CMK (cell line): ENCODE data around the gene CGAS.

Experiments
- DNase-seq: peaks from one replicate; pipeline ENCODE4 v3.0.0-alpha.2; 2010; ENCODE audit warnings: low read depth

CGAS gene

DNA sequence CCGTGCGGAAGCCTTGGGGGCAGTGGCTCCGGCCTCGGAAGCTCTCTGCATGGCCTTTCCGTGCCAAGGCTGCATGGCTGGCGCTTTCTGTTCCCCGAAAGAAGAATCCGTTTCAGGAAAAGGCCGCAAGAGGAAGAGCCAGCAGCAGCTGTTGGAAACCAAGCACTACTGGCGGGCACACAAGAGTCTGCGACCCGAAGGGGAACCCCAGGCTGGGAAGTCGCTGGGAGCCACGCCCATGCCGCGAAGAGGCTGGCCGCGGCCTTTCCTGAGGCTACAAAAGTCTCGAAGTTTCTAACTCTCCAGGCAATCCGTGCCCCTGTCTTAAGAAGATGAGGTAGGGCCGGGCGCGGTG is at the start of gene CGAS:
Gene CGAS (minus strand): TSS at position 191 of the 355 bp plus-strand sequence. CDS start 116 bp downstream, at position 75.
- DNase-seq = peak; percentile 78

DNA sequence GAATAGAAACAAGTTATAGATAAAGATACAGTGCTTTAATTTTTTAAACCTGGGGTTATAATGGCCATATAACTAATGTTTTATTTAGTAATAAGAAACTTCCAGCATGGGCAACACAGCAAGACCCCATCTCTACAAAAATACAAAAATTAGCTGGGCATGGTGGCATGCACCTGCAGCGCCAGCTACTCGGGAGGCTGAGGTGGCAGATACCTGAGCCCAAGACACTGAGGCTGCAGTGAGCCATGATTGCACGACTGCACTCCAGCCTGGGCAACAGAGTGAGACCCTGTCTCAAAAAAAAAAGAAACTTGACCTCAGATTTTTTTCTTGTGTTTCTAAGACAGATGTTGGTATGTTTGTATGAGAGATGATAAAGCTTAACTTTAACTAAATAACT is 45.8 kb upstream of the CGAS start:
- DNase-seq = no peak

DNA sequence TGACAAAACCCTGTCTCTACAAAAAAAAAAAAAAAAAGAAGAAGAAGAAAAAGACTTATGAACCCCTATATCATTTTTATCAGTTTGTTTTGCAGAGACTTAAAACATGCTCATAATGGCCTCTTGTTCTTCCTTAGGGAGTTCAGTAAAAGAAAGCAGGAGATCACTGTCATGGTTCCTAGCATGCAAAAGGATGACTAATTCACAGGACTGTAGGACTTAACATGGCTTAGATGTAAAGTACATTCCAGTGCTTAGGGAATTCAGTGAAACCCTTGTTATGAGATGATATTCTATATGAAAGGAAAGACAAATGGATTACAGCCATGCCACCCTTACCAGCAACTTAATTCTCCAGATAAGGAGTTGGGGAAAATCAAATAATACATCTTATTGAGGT is 39.3 kb upstream of the CGAS start:
- no peak for DNase-seq

DNA sequence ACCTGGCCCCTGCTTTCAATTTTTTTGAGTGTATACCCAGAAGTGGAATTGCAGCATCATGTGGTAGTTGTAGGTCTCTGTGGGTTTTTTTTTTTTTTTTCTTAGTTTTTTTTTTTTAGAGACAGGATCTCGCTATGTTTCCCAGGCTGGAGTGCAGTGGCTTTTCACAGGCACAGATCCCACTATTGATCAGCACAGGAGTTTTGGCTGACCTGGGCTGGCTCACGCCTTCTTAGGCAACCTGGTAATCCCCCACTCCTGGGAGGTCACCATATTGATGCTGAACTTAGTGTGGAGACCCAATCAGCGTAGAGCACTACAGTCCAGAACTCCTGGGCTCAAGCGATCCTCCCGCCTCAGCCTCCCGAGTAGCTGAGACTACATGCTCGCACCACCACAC is 35.4 kb upstream of the CGAS start:
- DNase-seq = no peak

DNA sequence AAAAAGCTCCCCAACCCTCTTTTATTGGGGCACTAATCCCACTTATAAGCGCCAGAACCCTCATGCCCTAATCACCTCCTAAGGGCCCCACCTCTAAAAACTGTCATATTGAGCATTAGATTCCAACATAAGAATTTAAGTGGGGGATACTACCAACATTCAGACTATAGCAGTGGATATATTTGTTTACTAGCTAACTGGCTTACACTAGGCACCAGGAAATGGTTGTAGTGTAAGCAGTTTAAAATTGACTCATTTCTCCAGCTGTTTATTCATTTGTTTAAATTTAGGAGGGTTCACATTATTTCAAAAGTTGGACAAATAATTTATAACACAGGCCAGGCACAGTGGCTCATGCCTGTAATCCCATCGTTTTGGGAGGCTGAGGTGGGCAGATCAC is 32.3 kb upstream of the CGAS start:
- DNase-seq = no peak

DNA sequence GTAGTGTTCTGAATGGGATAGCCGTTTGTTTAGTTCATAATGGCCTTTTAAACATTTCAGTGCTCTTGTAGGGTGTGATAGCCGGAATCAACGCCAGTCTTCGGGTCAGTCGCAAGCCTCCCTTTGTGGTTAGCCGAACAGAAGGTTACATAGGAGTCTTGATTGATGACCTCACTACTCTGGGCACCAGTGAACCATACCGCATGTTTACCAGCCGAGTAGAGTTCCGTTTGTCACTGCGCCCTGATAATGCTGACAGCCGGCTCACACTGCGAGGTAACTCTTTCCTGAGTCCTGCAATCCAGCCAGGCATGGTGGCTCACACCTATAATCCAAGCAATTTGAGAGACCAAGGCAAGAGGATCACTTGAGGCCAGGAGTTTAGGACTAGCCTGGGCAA is 29.9 kb upstream of the CGAS start:
- DNase-seq = no peak

DNA sequence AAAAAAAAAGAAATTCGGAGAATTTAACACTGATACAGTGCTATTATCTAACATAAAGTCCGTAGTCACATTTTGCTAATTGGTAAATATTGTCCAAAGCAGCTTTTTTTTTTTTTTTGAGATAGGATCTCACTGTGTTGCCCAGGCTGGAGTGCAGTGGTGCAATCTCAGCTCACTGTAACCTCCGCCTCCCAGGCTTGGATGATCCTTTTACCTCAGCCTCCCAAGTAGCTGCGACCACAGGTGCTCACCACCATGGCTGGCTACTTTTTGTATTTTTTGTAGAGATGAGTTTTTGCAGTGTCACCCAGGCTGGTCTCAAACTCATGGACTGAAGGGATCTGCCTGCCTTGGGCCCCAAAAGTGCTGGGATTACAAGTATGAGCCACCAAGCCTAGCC is 25.3 kb upstream of the CGAS start:
- DNase-seq = no peak

DNA sequence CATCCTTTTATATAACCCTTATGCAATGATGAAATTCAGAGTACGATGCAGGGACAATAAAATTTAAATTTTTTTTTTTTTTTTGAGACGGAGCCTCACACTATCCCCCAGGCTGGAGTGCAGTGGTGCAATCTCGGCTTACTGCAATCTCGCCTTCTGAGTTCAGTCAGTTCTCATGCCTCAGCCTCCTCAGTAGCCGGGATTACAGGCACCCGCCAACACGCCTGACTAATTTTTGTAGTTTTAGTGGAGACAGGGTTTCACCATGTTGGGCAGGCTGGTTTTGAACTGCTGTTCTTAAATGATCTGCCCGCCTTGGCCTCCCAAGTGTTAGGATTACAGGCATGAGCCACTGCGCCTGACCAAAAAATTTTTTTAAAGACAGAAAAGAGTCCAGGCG is 24.6 kb upstream of the CGAS start:
- DNase-seq = no peak

DNA sequence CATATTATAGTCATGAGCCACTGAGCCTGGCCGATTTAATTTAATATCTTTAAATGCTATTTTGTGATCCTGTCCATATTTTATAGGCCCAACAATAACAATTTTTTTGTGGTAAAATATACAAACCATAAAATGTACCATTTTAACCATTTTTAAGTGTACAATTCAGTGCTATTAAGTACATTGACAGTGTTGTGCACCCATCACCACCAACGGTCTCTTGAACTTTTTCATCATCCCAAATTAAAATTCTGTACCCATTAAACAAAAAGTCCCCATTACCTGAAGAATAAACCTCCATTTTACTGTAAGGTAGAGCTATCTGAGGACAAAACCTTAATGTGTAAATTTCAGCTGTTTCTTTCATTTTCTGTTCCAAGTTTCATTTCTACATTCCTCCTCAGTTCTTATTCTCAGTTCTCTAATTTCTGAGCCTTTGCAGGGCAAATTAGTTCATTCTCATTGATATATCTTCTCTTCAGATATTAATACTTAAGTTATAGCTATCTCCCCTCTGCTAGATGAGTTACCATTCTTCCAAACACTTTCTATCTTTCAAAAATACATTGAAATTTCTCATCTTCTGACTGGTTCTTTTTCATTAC is 19.7 kb upstream of the CGAS start:
- DNase-seq = no peak

DNA sequence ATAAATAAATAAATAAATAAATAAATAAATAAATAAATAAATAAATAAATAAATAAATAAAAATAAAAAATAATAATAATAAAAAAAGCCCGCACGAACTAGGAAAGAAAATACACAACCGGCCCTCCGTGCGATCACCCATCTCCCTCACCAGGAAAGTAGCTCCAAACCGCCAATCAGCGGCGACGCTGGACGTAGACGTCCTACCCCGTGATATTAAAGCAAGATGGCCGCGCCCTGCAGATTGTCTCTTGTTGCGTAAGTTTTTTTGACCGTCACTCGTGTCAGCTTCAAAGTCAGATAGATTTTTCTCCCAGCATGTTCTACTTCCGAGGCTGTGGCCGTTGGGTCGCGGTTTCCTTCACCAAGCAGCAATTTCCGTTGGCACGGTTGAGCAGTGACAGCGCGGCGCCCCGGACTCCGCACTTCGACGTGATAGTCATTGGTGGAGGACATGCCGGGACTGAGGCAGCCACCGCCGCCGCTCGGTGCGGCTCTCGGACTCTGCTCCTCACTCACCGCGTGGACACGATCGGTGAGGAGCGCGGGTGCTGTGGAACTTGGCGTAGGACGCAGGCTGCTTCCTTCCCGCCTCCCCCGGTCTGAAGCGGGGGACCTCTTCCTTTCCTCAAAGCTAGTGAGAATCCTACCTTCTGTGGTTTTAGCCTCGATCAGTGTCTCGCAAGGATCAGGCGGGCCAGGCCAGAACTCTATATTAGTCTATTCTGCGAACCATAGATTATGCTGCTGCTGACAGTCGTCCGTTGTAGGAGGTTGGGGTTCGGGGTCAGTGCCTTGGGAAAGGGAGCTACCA is 9.6 kb upstream of the CGAS start, which contains the start of gene MTO1:
Gene MTO1 (plus strand): TSS at position 201 of the 814 bp plus-strand sequence. CDS start 118 bp downstream, at position 319.
- peak; percentile 74 for DNase-seq

DNA sequence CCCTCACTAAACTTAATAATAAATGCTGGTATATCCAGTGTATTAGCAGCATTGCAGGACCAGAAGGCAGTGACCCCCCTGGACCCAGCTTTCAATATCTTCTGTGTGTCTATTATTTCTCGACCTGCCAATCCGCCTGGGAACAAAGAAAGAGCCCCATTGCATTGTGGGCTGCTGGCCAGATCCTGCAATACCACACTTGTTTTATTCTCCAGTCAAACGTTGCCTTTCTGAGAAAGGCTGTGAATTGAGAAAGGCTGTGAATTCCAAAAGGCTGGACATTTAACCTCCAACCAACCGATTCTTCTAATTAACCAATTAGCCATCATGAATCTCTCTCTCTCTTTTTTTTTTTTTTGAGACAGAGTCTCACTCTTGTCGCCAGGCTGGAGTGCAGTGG is 8.0 kb upstream of the CGAS start:
- DNase-seq = no peak

DNA sequence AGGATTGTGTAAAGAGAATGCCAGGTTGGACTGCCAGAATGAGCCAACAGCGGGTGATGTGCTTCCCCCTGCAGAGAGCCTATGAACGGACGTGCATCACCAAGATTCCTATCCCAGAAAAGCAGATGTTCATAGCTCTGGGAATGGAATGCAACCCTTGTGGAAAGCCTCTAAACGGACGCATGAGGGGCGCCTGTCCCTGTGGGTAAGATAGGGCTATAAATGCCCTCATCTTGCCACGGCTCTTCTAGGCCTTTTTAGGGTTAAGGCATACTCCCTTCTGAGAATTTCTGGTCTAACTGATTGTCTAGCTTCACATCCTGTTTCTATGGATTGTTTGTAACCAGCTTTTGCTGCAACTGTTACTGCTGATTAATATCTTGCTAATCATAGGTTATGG is 7.4 kb upstream of the CGAS start:
- DNase-seq = peak; percentile 52

DNA sequence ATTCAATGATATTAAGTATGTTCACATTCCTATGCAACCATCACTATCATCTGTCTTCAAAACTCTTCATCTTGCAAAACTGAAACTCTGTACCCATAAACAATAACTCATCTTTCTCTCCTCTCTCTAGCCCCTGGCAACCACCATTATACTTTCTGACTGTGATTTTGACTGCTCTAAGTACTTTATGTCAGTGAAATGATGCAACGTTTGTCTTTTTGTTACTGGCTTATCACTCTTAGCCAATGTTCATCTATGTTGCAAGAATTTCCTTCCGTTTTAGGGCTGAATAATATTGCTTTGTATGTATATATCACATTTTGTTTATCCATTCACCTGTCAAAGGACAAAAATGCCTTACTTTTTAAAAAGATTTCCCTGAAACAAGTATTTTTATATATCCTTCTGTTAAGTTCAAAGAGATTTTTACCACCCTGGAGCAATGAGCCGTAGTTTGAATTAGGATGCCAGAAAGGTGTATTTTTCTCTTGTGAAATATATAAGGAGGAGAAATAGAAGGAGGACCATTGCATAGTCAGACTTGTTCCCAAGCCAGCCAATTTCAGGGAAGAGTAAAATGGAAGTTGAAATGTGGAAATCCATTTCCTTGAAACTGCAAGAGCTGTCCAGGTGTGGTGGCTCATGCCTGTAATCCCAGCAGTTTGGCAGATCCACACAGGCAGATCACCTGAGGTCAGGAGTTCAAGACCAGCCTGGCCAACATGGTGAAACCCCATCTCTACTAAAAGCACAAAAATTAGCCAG is 4.0 kb upstream of the CGAS start:
- no peak for DNase-seq

DNA sequence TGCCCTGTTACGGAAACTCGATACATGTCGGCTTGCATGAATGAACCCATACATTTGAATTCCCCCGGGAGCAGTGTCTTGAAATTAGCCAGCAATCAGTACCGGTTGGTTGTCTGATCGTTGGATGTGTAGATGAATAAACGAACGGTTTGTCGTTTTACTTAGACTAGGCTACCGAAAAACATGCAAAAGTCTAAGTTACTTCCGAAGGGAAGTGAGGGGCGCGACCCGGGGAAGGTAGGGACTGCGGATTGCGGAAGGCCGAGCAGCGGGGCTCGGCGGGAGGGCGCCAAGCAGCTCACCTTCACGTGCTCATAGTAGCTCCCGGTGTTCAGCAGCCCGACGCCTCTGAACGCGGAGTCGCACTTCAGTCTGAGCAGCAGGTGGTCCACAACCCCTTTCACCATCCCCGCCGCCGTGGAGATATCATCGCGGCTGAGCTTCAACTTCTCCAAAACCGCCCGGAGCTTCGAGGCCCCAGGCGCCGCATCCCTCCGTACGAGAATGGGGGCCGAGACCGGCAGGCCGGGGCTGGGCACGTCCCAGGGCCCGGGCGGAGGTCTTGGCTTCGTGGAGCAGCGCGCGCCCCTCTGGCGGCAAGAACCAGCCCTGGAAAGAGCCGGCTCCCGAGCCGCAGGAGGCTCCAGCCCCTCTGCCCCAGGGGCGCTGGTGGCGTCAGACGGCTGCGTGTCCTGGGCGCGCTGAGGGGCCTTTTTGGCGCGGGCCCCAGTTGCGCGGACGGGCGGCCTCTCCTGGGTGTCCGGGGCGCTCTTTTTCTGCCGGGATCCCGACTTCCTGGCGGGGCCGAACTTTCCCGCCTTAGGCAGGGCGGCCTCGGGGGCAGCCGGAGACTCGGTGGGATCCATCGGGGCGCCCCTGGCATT is 632 bp downstream of the CGAS start:
- no peak for DNase-seq

DNA sequence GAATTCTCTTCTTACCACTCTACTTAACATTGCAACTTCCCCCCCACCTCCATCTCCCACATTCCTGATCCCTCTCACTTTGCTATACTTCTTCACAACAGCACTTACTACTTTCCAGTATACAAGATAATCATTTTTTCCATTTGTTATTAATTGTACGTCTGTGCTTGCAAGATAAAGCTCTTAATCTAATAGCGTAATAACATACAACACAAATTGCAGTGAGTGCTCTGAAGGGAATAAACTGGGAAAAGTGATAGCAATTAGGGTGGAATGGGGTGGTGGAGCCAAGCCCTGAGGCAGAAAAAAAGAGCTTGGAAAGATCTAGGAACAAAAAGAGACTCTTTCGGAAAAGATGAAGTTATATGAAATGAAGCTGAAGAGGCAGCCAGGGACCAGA is 8.5 kb downstream of the CGAS start:
- no peak for DNase-seq

DNA sequence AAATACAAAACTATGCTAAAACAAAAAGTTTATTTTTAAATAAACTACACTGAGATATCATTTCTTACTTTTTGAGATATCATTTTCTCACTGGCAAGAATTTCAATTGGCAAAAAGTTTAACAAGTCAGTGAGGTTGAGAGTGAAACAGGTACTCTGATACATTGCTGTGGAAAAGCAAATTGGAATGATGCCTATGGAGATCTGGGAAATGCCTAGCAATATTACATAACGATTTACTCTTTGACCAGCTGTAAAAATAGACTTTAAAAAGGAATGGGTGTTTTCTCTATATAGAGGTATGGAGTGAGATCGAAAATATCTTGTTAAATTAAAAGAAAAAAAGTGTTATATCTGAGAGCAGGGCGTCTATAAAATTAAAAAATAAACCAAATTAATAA is 16.9 kb downstream of the CGAS start:
- DNase-seq = no peak

DNA sequence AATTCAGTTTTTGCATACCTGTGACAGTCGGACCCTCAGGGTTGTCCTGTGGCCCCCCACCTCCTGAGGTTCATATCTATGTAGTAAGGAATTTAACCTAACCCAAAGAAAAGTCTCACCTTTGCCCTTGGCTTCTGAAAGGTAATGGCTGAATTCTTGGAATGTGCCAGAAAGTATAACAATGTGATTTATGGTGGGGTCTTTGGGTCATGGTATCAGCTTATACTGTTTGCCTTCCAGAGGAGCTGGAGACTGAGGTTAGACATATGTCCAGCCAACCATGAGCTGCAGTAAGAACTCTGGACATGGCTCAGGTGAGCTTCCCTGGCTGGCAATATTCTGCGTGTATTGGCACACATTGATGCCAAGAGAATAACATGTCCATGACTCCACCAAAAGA is 30.6 kb downstream of the CGAS start:
- no peak for DNase-seq

DNA sequence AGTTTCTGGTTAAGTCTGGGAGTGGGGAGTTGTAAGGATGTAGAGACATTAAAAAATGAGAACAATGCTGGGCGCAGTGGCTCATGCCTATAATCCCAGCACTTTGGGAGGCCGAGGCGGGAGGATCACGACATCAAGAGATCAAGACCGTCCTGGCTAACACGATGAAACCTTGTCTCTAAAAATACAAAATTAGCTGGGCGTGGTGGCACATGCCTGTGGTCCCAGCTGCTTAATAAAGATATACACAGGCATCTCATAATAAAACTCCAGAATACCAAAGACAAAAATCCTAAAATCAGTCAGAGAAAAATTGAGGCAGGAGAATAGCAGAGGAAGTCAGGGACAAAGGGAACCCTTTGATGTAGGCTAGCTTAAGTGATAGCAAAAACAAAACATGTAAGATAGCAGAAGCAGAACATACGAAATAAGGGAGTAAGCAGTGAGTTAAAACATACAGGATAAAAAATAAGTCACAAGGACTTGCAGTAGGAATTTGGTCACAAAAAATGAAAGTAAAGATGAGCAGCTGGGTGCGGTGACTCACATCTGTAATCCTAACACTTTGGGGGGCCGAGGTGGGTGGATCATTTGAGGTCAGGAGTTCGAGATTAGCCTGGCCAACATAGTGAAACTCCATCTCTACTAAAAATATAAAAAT is 33.9 kb downstream of the CGAS start:
- no peak for DNase-seq

DNA sequence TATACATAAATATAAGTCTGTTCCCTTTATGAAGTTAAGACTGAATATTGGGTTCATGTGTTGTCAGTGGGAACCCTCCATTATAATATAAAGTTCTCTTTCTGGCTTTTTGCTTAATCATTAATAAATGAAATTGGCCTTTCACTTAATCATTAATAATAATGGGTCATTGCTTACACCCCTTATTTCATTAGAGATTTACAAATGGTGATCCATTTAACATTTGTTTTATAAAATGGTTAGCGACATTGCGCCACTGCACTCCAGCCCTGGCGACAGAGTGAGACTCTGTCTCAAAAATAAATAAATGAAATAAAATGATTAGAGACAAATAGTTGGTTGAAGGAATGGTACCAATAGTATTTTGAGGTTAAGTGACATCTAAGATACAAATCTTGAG is 39.0 kb downstream of the CGAS start:
- no peak for DNase-seq

DNA sequence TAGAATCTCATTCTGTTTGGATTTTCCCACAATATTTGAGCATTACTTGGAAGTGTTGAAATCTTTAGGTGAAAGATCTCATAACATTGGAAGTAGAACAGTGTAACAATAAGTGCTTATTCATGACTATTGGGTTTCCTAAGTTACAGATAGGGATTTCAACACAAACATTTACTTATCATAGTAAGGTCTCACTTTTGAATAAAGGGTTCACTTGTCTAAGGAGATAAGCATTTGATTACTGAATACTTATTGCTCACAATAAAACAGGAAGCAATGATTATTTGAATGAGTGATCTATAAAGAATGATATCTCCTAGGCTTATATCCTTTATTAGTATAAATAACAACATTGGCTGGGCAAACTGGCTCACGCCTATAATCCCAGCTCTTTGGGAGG is 42.7 kb downstream of the CGAS start:
- DNase-seq = no peak

DNA sequence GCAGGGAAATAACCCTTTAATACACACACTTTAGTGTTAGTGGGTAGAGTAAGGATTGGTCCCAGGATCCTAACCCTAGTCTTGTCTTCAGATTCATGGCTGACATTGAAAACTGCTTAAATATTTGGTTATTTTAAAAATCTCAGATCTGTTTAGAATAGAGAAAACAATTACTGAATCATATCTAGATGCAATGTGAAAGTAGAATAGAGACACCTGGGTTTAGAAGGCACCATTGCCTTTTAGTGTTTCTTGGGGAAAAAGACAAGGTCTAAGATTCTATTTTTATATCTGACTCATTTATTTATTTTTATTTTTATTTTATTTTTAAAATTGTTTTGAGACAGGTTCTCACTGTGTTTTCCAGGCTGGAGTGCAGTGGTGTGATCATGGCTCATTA is 51.4 kb downstream of the CGAS start:
- no peak for DNase-seq

DNA sequence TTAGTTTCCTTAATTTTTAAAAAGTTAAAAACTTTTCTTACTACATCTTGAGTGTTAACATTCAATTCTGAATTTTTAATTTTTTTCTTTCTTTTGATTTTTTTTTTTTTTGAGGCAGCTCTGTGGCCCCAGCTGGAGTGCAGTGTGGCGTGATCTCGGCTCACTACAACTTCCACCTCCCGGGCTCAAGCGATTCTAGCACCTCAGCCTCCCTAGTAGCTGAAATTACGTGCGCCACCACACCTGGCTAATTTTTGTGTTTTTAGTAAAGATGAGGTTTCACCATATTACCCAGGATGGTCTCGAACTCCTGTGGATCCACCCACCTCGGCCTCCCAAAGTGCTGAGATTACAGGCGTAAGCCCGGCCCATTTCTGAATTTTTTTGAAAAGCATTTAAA is 56.2 kb downstream of the CGAS start:
- no peak for DNase-seq
